GM19397 (cell line): ENCODE data around the gene MRPL24.
A peak's percentile ranks its signal among the peaks of the same experiment; 100 is the strongest.

Experiments used
- ATAC-seq: cut with Tn5 transposase; IDR thresholded peaks from one replicate; pipeline ENCODE4 v1.9.1; 2021; ENCODE audit warnings: mild to moderate bottlenecking, moderate library complexity; ENCODE audit not compliant: unreplicated experiment

The MRPL24 gene

DNA sequence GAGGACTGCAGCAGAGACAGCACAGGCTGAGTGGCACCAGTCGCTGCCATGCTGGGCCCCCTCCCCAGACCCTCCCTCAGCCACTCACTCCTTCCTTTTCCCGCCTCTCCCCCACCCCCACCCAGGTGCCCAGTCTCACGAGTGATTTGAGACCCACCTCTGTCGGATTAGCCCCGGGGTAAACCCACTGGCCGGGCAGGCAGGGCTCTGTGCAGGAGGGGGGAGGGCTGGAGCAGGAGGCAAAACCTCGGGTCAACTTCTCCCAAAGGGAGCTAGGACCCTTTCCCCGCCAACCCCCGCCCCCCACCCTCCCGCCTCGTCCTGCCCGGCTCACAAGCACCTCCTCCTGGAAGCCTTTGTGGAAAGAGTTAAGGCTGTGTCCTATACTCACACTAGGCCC, 3.5 kb upstream of the MRPL24 start:
- ATAC-seq, result no peak

DNA sequence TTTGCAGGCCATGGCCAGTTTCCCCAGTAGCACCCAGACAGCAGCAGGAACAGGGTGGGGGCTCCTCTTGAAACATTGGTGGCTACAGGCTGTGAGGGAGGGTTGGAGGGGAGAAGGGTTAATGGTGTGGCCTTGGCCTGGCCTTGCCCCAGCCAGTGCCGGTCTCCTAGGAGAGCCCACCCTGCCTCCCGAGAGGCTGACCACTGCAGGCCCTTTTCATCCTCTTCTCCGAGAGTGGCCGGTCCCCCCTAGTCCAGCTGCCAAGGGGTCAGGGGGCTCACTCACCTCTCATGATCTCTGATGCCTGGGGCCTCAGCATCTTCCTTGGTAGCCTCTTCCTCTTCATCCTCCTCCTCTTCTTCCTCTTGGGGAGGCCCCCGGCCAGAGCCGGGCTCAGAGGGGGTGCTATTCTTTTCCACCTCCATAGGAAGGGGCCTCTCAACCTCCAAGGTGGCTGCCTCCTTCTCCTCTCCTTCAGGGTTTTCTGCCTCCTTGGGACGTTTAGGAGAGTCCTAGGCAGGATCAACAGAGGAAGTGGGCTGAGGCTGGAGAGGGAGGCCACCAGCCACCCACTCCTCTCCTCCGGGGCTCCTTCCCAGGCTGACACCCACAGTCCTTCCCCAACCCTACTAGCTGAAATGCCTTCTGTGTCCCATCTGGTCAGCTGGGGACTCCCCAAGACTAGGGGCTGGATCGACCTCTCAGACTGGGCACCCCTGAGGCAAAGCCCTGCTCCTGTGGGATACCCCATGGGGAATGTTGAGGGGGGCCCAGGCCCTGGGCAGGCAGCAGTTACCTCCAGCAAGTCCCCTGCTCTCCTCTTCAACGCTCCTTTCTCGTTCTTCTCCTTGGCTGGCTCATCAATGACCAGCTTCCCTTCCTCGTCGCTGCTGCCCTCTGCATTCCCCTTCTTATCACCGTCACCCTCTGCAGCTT, 2.7 kb upstream of the MRPL24 start:
- no peak for ATAC-seq

DNA sequence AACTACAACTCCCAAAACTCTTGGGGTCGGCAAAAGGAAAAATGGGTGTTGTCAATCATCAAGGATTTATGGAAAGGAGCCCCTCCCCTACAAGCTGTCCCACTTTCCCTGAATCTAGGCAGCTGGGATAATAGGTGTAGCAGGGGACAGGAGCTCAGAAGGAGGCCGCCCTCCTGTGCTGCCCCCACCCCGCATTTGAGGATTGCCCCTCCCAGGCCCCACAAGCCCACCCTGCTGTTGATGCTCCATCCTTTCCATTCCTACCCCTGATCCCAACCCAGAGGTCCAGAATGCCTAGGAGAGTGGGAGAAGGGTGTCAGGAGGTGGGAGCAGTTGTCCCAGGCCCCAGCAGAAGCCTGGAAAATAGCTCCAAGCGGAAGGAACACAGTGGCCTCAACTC, 1.9 kb upstream of the MRPL24 start:
- ATAC-seq, result no peak

DNA sequence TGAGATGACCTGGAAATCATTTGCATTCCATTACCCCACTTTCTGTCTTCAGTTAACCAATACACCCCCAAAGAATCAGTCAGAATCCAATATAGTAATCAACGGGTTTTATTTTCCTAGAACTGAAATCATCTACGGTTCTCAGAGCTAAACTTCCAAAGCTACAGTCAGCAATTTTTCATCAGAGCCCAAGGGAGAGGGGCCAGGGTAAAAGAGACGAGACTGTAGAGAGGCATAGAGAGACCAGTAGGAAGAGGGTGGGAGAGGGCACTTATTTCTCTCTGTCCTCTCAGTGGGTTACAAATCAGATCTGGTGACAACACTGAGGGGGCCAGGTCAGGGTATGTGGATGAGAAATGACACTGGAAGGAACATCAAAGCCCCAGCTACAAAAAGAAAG, 1.1 kb upstream of the MRPL24 start:
- ATAC-seq, result no peak

DNA sequence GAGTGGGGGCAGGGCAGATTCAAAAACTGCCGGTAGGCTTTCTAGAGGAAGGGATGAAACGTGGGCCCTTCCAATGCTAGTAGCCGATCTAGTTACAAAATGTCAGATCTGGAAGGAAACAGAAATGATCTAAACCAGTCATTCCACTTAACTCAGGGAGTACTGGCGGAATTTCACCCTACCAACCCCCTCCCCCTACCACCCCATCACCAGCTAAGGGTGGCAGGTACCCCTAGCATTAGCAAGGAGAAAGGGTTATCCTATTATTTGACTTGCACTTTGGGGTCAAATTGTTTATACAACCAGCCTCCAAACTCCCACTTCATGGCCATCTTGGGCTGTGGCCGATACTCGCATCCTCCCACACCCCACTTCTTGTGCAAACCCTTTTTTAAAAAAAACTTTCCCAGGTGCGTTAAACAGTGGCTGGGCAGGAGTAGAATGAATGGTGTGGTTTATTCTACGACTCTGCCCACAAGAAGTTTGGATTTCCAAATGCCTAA, 644 bp upstream of the MRPL24 start:
- ATAC-seq, result no peak

DNA sequence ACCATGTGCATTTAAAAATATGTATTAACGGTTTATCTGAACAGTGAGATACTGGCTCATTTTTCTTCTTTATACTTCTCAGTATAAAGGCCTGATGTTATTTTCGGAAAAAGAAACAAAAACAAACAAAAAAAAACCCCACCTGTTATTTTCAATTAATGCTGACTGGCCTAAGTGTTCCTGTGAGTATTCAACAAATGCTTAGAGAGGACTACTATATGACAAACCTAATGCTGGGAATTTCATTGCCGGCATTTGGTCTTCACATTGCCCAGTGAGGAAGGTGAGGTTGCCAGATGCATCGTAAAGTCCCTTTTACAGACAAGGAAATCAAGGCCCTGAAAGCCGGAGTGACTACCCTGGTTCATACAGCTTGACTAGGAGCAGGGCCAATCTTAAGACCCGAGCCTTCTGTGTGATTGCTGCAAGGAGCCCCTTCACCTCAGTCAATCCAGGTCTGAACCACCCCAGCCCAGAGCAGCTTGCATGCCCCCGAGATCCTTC, 599 bp downstream of the MRPL24 start:
- no peak for ATAC-seq

DNA sequence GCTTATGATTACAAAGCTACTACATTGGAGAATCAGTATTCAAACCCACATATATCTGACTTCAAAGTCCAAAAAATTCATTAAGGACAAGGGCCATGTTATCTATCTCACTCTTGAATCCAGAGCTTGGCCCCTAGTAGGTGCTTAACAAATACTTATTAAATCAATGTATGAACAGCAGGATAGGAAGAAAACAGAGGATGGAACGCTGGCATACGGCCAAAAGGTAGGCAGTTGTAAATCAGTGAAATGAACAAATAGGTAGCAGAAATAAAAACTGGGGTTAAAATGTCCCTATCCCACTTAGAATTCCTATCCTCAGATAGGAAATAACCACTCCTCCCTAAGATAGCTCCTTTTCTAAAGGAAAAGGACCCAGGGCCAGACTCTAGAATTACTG, 2.0 kb downstream of the MRPL24 start:
- no peak for ATAC-seq

DNA sequence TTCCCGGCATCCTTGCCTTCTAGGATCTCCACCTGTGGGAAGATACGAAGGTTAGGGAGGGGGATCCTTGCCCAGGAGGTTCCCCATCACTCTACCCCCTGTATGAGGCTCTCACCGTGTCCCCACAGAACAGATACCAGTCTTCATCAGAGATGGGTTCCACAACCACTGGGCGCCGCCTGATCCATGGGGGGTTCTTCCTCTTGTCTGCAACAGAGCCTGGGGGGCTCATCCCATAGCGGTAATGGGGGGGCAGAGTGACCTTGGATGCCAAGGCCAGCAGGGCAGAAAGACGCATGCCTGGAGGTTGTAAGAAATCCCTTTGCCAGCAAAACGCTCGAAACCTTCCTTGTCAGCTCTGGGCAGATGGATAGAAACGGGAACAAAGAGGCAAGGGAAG, 2.5 kb downstream of the MRPL24 start:
- no peak for ATAC-seq

DNA sequence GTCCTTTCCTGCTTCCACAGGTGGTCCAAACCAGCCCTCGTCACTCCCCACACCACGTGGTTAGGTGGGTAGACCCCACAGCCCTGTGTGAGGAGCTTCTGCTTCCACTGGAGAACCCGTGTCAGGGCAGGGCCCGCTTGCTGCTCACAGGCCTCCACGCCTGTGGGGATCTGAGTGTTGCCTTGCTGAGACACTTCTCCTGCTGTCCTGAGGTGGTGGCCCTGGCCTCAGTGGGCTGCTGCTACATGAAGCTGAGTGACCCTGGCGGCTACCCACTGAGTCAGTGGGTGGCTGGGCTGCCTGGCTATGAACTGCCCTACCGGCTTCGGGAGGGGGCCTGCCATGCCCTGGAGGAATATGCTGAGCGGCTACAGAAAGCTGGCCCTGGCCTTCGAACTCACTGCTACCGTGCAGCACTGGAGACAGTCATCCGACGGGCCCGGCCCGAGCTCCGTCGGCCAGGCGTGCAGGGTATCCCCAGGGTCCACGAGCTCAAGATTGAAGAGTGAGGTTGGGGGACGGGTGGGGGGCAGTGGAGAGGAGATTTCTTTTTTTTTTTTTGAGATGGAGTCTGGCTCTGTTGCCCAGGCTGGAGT, 6.8 kb downstream of the MRPL24 start:
- ATAC-seq, result no peak

DNA sequence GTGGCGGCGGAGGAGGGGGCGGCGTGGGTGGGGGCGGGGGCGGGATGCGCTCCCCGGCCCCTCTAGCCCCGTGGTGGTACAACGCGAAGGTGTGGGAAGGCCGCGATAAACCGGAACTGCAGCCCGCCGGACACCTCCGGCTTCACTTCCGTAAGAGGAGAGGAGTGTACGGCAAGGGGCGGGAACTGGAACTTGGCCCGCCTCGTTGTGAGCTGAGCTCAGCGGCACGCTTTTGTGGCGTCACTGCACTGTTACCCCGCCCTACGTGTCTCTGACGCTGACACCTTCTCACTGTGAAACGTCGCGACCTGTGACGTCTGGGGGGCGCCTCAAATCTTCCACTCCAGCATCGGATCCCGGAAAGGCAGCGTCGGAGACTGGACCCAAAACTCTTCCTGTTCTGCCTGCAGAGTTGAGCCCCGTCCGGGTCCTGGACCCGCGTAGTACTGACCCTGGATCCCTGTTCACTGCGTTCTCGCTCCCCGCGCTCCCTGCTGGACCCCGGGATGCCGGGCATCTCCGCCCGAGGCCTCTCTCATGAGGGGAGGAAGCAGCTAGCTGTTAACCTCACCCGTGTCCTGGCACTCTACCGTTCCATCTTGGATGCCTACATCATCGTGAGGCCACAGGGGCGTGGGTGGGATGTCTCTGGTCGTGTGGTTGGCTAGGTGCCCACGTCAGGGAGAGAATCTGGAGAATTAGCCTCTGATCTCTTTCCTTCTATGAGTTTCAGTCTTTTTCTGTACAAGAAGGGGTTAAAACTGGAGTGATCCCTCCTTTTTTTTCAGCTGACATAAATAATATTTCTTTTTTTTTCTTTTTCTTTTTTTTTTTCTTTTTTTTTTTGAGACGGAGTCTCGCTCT, 12.1 kb downstream of the MRPL24 start, which contains the start of gene ISG20L2:
ISG20L2 (minus strand) TSS at position 168 of the 864 bp plus-strand sequence. CDS start 1,114 bp downstream, outside the sequence.
- peak; percentile 90 for ATAC-seq

DNA sequence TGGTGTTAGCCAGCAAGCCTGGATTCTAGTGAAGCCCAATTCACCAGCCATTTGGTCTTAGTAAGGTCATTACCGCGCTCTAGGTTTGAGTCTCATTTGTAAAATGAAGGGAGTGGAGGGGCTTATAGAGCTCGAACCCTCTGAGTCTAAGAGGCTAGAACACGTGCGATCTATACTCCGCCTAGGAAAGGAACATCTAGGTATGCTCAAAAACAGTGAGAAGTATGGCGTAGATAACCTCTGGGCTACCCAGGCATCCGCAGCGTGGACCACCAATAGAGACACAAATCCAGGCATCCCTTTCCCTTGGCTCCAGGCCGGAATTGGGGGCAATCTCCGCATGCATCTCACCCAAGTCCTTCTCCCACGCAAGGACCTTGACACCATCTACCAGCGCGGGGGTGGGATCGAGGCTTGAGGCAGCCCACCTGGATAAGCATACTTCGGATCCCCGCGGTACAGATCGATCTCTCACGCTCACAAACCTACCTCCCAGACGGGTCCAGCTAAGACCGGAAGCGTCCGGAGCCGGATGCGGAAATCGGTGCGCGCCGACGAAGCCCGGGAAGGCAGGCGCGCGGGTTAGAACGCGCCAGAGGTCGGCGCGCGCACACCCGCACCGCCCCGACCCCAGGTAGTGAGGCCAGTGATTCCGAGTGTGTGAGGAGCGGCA, 12.8 kb downstream of the MRPL24 start, which contains the start of gene METTL25B:
METTL25B (plus strand) TSS at position 544 of the 673 bp plus-strand sequence. CDS start 636 bp downstream, outside the sequence.
- ATAC-seq, result peak; percentile 54

DNA sequence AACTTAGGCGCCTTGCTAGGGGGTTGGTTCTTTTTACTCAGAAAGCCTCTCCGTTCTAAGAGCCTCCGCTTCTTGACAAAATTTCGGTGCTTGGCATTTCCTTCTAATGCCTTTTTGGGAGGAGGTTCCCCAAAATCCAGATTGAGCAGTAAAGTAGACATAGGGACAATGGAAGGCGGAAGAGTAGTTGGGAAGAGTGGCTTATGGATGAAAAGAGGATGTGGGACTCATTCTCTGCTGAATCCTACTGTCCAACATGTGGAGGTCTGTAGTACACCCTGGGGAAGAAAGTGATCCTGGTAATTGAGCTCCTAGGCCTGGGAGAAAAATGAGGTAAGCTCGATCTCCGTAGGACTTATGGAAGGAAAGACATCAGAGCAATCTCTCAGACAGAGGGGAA, 13.4 kb downstream of the MRPL24 start:
- no peak for ATAC-seq

DNA sequence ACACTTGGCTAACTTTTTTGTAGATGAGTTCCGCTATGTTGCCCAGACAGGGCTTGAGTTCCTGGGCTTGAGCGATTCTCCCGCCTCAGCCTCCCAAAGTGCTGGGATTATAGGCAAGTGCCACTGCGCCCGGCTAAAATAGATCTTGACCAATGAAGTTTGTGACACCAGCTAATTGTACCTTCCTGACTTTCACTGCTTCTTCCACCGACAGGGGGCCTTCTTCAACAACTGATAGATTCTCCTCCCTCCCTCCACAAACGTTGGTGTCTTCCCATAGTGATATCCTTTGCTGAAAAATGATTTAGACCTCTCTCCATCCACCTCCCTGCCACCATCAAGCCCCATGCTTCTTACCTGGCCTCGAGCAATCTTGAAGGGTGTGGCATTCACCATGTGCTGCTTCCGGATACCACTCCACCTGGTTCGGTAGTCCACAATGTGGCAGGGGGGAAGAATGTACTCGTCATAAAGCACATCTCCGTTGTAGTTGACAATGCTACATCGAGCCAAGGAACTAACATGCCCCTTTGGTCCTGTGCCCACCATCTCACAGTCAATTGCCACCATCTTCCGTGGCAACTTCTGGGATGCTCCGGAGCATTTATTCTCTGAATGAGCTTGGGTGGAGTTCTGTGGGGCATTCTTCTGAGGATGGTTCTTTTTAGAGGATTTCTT, 14.2 kb downstream of the MRPL24 start:
- ATAC-seq, result no peak

DNA sequence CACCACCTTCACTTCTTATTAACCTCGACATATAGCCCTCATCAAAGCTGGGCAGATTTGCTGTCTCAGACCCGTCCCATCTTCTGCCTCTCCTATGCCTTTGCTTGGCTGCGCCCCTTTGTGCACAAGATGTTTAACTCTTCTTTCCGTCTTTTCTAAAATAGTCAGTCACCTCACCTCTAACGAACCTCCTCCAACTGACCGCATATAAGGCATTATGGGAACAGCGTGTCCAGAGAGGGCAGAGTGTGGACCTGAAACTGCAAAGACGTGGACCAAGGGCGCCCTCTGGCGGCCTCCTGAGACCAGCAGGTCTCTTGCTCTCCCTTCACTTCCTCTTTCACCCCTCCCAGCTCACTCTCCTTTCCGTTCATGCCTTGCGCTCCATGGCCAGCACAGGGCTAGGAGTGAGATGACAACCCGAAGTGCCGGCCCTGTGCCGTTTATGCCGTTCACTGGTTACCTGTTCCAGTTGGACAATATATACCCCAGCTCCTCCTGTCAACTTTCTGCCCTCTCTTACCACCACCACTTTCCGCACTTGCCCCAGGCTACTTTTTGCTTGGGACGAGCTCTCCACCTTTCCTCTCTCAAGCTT, 15.1 kb downstream of the MRPL24 start:
- ATAC-seq, result no peak

DNA sequence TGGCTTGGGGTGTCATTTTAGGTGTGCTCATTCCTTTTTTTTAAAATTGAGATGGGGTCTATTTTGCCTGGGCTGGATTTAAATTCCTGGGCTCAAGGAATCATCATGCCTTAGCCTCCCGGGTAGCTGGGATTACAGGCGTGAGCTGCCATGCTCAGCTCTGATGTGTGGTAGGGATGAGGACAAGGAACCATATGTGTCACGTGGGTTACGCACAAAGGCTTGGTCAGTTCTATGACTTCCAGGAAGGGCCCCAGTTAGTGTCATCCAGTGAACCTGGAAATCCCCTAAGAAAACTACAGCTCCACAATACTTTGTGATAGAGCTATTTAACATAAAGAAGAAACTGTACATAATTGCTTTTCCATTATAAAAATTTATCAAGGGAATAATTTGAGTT, 19.4 kb downstream of the MRPL24 start:
- ATAC-seq, result no peak

DNA sequence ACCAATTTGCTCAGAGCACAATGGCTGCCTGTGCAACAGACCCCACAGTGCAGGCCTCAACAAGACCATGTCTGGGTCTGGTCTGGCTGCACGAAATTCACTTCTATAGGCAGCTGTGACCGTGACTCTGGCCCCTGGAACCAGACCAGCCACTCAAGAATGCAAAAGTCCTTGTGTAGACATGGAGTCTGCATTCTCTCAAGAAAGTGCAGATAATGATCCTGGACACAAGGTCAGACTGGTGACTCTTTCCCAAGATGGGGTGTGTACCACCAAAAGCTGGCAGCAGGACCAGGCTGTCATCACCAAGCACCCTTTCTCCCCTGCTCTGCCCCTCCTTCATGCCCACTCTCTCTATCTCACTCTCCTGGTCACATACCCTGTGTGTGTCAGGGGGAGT, 19.8 kb downstream of the MRPL24 start:
- no peak for ATAC-seq

DNA sequence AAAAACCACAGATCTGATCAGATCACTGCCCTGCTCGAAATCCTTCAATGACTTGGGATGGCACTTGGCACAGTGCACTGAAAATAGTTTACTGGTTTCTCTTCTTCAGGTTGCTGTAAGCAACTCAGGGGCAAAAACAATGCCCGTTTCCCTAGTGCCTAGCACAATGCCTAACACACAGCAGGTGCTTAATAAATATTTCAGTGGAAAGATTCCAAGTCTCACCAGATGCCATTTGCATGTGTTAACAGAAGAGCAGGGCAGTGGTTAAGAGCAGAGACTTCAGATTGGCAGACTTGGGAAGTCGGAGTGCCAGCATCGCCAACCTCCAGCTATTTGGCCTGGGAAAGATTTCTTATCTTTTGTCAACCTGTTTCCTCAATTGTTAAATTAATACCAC, 23.5 kb downstream of the MRPL24 start:
- ATAC-seq, result no peak

DNA sequence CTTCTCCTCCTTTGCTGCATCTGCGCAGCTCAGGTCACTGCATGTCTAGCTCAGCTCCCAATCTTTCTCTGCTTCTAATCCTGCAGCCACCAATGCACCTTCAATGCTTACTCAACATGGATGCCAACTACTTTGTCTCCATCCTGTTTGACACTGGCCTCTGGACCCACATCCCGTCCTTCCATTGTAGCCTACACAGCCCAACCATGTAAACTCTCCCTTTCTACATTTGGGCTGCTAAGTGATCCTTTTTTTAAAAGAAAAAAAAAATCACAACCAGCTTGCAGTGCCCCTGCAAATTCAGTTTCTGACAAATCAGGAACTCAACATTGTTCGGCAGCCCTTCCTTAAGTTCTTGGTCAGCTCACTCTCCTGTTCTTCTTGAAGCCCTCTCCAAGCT, 26.1 kb downstream of the MRPL24 start:
- ATAC-seq, result no peak

DNA sequence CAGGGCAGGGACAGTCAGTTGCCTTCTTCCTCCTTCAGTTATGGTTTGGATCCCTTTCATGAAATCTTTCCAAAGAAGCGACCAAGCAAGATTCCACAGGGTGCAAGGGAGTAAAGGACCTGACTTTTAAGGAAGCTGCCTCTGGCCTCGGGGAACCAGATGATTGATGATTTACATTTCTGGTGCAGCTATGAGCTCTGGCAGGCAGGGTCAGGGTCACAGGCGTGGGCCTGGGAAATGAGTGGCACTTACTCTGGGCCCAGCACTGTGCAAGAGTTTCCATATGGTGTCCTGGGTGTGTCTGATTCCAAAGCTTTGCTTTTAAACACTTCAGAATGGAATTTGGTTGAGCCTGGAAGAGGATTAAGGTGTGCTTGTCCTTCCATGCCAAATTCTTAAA, 28.3 kb downstream of the MRPL24 start:
- no peak for ATAC-seq
